Keratinocyte (primary cell): Measurements from ENCODE around the gene PABPN1L. TPM values are rescaled to one million over a fixed set of nuclear protein-coding genes. Genes with fewer than 3 reads are reported as not detected.

ENCODE experiments used
- DNase-seq: peaks from one replicate; pipeline ENCODE4 v3.0.0-alpha.2; 2011; ENCODE audit warnings: low read depth, missing footprints, low spot score
- FAIRE-seq: peaks from 2 replicates; lab custom pipeline; 2011; peaks lifted over from hg19 to GRCh38; lab: Jason Lieb, UNC
- H2AFZ ChIP-seq: 2 replicates; pipeline ENCODE4 v1.6.0; 2012; ENCODE audit warnings: low read length, control low read depth, inconsistent platforms; ENCODE audit not compliant: control insufficient read depth
- H3K27ac ChIP-seq: 2 replicates; pipeline ENCODE4 v1.5.1; 2011; ENCODE audit warnings: low read length; ENCODE audit not compliant: control insufficient read depth, insufficient read depth
- H3K27me3 ChIP-seq: 3 replicates; pipeline ENCODE4 v1.6.0; 2011; ENCODE audit warnings: low read length; ENCODE audit not compliant: control insufficient read depth, insufficient read depth; ENCODE audit errors: extremely low read depth
- H3K36me3 ChIP-seq, 2 experiments: 2 replicates in 1 of 2; 3 replicates in 1 of 2; pipeline ENCODE4 v1.5.1; 2011; ENCODE audit warnings: low read length in 2 of 2, mild to moderate bottlenecking in 1 of 2; ENCODE audit not compliant: control insufficient read depth in 2 of 2, insufficient read depth in 2 of 2; ENCODE audit errors: extremely low read depth in 1 of 2
- H3K4me1 ChIP-seq: 3 replicates; pipeline ENCODE4 v1.5.1; 2011; ENCODE audit warnings: low read length; ENCODE audit not compliant: control insufficient read depth, insufficient read depth; ENCODE audit errors: extremely low read depth
- H3K4me2 ChIP-seq: 3 replicates; pipeline ENCODE4 v1.6.0; 2011; ENCODE audit warnings: low read depth, low read length; ENCODE audit not compliant: control insufficient read depth, insufficient read depth; ENCODE audit errors: extremely low read depth
- H3K4me3 ChIP-seq, 3 experiments: fragments of 200-600 bp in 1 of 3; sonication (generic) in 1 of 3; 2 replicates in 2 of 3; 3 replicates in 1 of 3; pipeline ENCODE4 v1.5.1; 2011 to 2016; ENCODE audit warnings: low read length in 3 of 3, mild to moderate bottlenecking in 3 of 3, control low read depth in 2 of 3, inconsistent platforms in 1 of 3, low read depth in 1 of 3, mixed read lengths in 1 of 3, mixed run types in 1 of 3, moderate library complexity in 1 of 3; ENCODE audit not compliant: control insufficient read depth in 2 of 3, insufficient read depth in 2 of 3; ENCODE audit errors: extremely low read depth in 1 of 3
- H3K79me2 ChIP-seq: 2 replicates; pipeline ENCODE4 v1.6.0; 2012; ENCODE audit warnings: low read length; ENCODE audit not compliant: control insufficient read depth, insufficient read depth
- H3K9ac ChIP-seq: 3 replicates; pipeline ENCODE4 v1.6.0; 2011; ENCODE audit warnings: low read length; ENCODE audit not compliant: control insufficient read depth, insufficient read depth; ENCODE audit errors: extremely low read depth
- H3K9me1 ChIP-seq: 3 replicates; pipeline ENCODE4 v1.6.0; 2011; ENCODE audit warnings: low read length; ENCODE audit not compliant: control insufficient read depth, insufficient read depth; ENCODE audit errors: extremely low read depth
- H3K9me3 ChIP-seq: 2 replicates; pipeline ENCODE4 v1.5.1; 2012; ENCODE audit warnings: low read depth, low read length; ENCODE audit not compliant: control insufficient read depth
- H4K20me1 ChIP-seq: 3 replicates; pipeline ENCODE4 v1.6.0; 2011; ENCODE audit warnings: low read length; ENCODE audit not compliant: control insufficient read depth, insufficient read depth; ENCODE audit errors: extremely low read depth
- CTCF ChIP-seq, 3 experiments: IDR thresholded peaks in 1 of 3; conservative IDR thresholded peaks in 1 of 3; optimal IDR thresholded peaks in 1 of 3; 2 replicates in 2 of 3; 3 replicates in 1 of 3; pipeline versions ENCODE3 to v1.5.1; 2011; ENCODE audit warnings: low read length in 3 of 3, mild to moderate bottlenecking in 3 of 3, moderate library complexity in 2 of 3, control low read depth in 1 of 3, inconsistent platforms in 1 of 3; ENCODE audit not compliant: insufficient read depth in 2 of 3; ENCODE audit errors: extremely low read depth in 1 of 3
- EZH2 ChIP-seq: IDR thresholded peaks from one replicate; pipeline ENCODE4 v1.6.1; 2012; ENCODE audit warnings: inconsistent platforms, mild to moderate bottlenecking, low read length, moderate library complexity
- dilution Hi-C: fragments of 300-500 bp; cut with MboI; formaldehyde crosslinking; loops from one replicate; pipeline ENCODE4 v1.7.0; 2020; ENCODE audit warnings: low sequenced_read_pairs; ENCODE audit not compliant: extremely low pct_ligation_motif_present
- polyA plus RNA-seq, 5 experiments: library from polyadenylated mRNA; depleted of rRNA in 3 of 5; stranded (reverse) in 3 of 5; stranded (forward) in 1 of 5; unstranded in 1 of 5; fragments of >200 nt; gene quantifications; 1 replicate in 1 of 5; 2 replicates in 3 of 5; 3 replicates in 1 of 5; pipeline versions ENCODE4 v1.2.1 to v1.2.3, GENCODE V29; 2011 to 2012; ENCODE audit warnings: missing spikeins in 2 of 5, low read depth in 1 of 5, low replicate concordance in 1 of 5

PABPN1L gene
- polyA plus RNA-seq, 1 donor (not counting 4 experiments of a cell fraction or from before 2014, with no cell fraction given) = not detected

GRCh38 chr16:88830258-88830657 is 36.2 kb downstream of the PABPN1L start:
- Histone ChIP-seq H4K20me1 (no peaks in the 10 kb centered on the region), H3K9ac (no peak overlapping the region), H2AFZ (no peak overlapping the region), H3K4me3 (no peak overlapping the region), H3K36me3 (peaks cover 0 to 6% of the 10 kb centered on the region in 2 experiments), H3K4me1 (peaks cover 3% of the 10 kb centered on the region), H3K79me2 (no peaks in the 10 kb centered on the region), H3K27ac (no peak overlapping the region), H3K4me2 (no peak overlapping the region), H3K9me1 (no peaks in the 10 kb centered on the region), H3K27me3 (no peaks in the 10 kb centered on the region), H3K9me3 (no peaks in the 10 kb centered on the region)
- no peak for FAIRE-seq
- no peak for DNase-seq
- dilution Hi-C loops = no loop called here
- no peak for TF ChIP-seq EZH2
- no peak for TF ChIP-seq CTCF (optimal IDR thresholded peaks at IDR 0.05 in 1 of 3, IDR thresholded peaks at IDR 0.05 in 1 of 3, conservative IDR thresholded peaks at IDR 0.05 in 1 of 3; ENCODE audit: extremely low read depth in 1 of 3, insufficient read depth in 2 of 3, low read length in 3 of 3)

- no peak overlapping the region for H3K9ac ChIP-seq
- no peak for TF ChIP-seq CTCF (optimal IDR thresholded peaks at IDR 0.05 in 1 of 3, IDR thresholded peaks at IDR 0.05 in 1 of 3, conservative IDR thresholded peaks at IDR 0.05 in 1 of 3; ENCODE audit: extremely low read depth in 1 of 3, insufficient read depth in 2 of 3, low read length in 3 of 3)
- TF ChIP-seq EZH2 = no peak
- H3K27me3 ChIP-seq = no peaks in the 10 kb centered on the region
- H3K4me1 ChIP-seq = peaks cover 3% of the 10 kb centered on the region
- H3K4me2 ChIP-seq = no peak overlapping the region
- H4K20me1 ChIP-seq = no peaks in the 10 kb centered on the region
- H3K36me3 ChIP-seq = no peaks in the 10 kb centered on the region
- no peak for FAIRE-seq
- no peak overlapping the region for H3K4me3 ChIP-seq
- H3K79me2 ChIP-seq = no peaks in the 10 kb centered on the region
- H2AFZ ChIP-seq = no peak overlapping the region
- no peak for DNase-seq
- dilution Hi-C loops = no loop called here
- no peaks in the 10 kb centered on the region for H3K9me1 ChIP-seq
- no peaks in the 10 kb centered on the region for H3K9me3 ChIP-seq
- H3K27ac ChIP-seq = no peak overlapping the region
Observed at GRCh38 chr16:88828711-88829110, 37.7 kb downstream of the PABPN1L start.
